Neural progenitor cell (in vitro differentiated cells): ENCODE results near the gene MYB. TPM values are rescaled to one million over a fixed set of nuclear protein-coding genes. Genes with fewer than 3 reads are reported as not detected.

Experiments
- DNase-seq: peaks from one replicate; pipeline ENCODE4 v3.0.0-alpha.2; 2016; ENCODE audit warnings: low spot score
- H2AFZ ChIP-seq: fragments of 200-600 bp; sonication (generic); replicated peaks from 2 replicates; pipeline ENCODE4 v1.6.1; 2016; ENCODE audit warnings: antibody characterized with exemption
- H3F3A ChIP-seq: fragments of 200-600 bp; sonication (generic); 2 replicates; pipeline ENCODE4 v1.6.1; 2016; ENCODE audit warnings: antibody characterized with exemption, low read depth
- H3K27ac ChIP-seq: fragments of 200-600 bp; sonication (generic); 2 replicates; pipeline ENCODE4 v1.5.1; 2016; ENCODE audit warnings: mild to moderate bottlenecking
- H3K27me3 ChIP-seq: fragments of 200-600 bp; sonication (generic); 2 replicates; pipeline ENCODE4 v1.6.1; 2016; ENCODE audit warnings: mild to moderate bottlenecking, moderate library complexity
- H3K36me3 ChIP-seq: fragments of 200-600 bp; sonication (generic); 2 replicates; pipeline ENCODE4 v1.5.1; 2016
- H3K4me1 ChIP-seq: fragments of 200-600 bp; sonication (generic); 2 replicates; pipeline ENCODE4 v1.6.1; 2016; ENCODE audit warnings: mixed run types
- H3K4me2 ChIP-seq: fragments of 200-600 bp; sonication (generic); 2 replicates; pipeline ENCODE4 v1.6.1; 2016
- H3K4me3 ChIP-seq: fragments of 200-600 bp; sonication (generic); 2 replicates; pipeline ENCODE4 v1.5.1; 2016
- H3K79me2 ChIP-seq: fragments of 200-600 bp; sonication (generic); 2 replicates; pipeline ENCODE4 v1.6.1; 2016; ENCODE audit warnings: low read depth
- H3K9ac ChIP-seq: fragments of 200-600 bp; sonication (generic); 2 replicates; pipeline ENCODE4 v1.6.1; 2016
- H3K9me3 ChIP-seq: fragments of 200-600 bp; sonication (generic); 2 replicates; pipeline ENCODE4 v1.5.1; 2016; ENCODE audit warnings: low read depth
- H4K20me1 ChIP-seq: fragments of 200-600 bp; sonication (generic); 2 replicates; pipeline ENCODE4 v1.6.1; 2016; ENCODE audit warnings: low read depth
- H3K27ac Mint-ChIP-seq: 3 replicates; pipeline ENCODE4 v1.8.0; 2021; ENCODE audit warnings: mixed read lengths
- H3K27me3 Mint-ChIP-seq: 2 replicates; pipeline ENCODE4 v1.8.0; 2022; ENCODE audit warnings: low read depth, mild to moderate bottlenecking, inconsistent platforms, moderate library complexity, mixed read lengths; ENCODE audit not compliant: insufficient read depth
- H3K36me3 Mint-ChIP-seq: 3 replicates; pipeline ENCODE4 v1.8.0; 2021; ENCODE audit warnings: mixed read lengths
- H3K4me1 Mint-ChIP-seq: 3 replicates; pipeline ENCODE4 v1.8.0; 2021; ENCODE audit warnings: mixed read lengths
- H3K4me3 Mint-ChIP-seq: 3 replicates; pipeline ENCODE4 v1.8.0; 2021; ENCODE audit warnings: mild to moderate bottlenecking, moderate library complexity, mixed read lengths
- H3K9me3 Mint-ChIP-seq: 3 replicates; pipeline ENCODE4 v1.8.0; 2020; ENCODE audit warnings: mixed read lengths
- CTCF ChIP-seq: fragments of 200-600 bp; sonication (generic); IDR thresholded peaks from 2 replicates; pipeline ENCODE4 v1.5.1; 2017; ENCODE audit warnings: antibody characterized with exemption, mild to moderate bottlenecking
- EZH2 ChIP-seq: fragments of 200-600 bp; sonication (generic); IDR thresholded peaks from 2 replicates; pipeline ENCODE4 v1.6.1; 2017; ENCODE audit warnings: antibody characterized with exemption, mild to moderate bottlenecking, moderate library complexity
- EZH2phosphoT487 ChIP-seq: fragments of 200-600 bp; sonication (generic); IDR thresholded peaks from 2 replicates; pipeline ENCODE4 v1.6.1; 2017; ENCODE audit warnings: antibody characterized with exemption
- total RNA-seq: library from RNA; depleted of rRNA; stranded (reverse); fragments of >200 nt; gene quantifications from 2 replicates; pipeline ENCODE4 v1.2.3, GENCODE V29; 2015; ENCODE audit warnings: low replicate concordance

MYB gene
- total RNA-seq, 1 donor from 2014 or later = 3.0 TPM

GRCh38 chr6:135173989-135174484 lies 7.1 kb upstream of the MYB start:
- TF ChIP-seq CTCF (no peak), EZH2phosphoT487 (no peak), EZH2 (no peak)
- Histone ChIP-seq H3K27ac (no peak overlapping the region), H3K27me3 (peaks cover 3% of the 10 kb centered on the region), H4K20me1 (no peaks in the 10 kb centered on the region), H3K4me2 (no peak overlapping the region), H2AFZ (no peak overlapping the region), H3K36me3 (no peaks in the 10 kb centered on the region), H3K4me1 (no peaks in the 10 kb centered on the region), H3K4me3 (no peak overlapping the region), H3K9me3 (no peaks in the 10 kb centered on the region), H3K79me2 (no peaks in the 10 kb centered on the region), H3K9ac (no peak overlapping the region), H3F3A (no peaks in the 10 kb centered on the region)
- no peak for DNase-seq
- peaks cover 3% of the 10 kb centered on the region for H3K27me3 Mint-ChIP-seq
- H3K36me3 Mint-ChIP-seq = no peaks in the 10 kb centered on the region
- no peaks in the 10 kb centered on the region for H3K4me1 Mint-ChIP-seq
- peaks cover 2% of the 10 kb centered on the region for H3K9me3 Mint-ChIP-seq
- H3K27ac Mint-ChIP-seq = no peak overlapping the region
- no peak overlapping the region for H3K4me3 Mint-ChIP-seq

GRCh38 chr6:135176058-135176457 lies 5.0 kb upstream of the MYB start:
- no peaks in the 10 kb centered on the region for H3K4me1 ChIP-seq
- H3K27ac Mint-ChIP-seq = no peak overlapping the region
- H3K36me3 ChIP-seq = no peaks in the 10 kb centered on the region
- H3K4me3 Mint-ChIP-seq = no peak overlapping the region
- H3F3A ChIP-seq = peaks cover 5% of the 10 kb centered on the region
- DNase-seq = no peak
- no peak overlapping the region for H3K4me2 ChIP-seq
- TF ChIP-seq CTCF (no peak), EZH2phosphoT487 (no peak), EZH2 (no peak)
- peaks cover 14% of the 10 kb centered on the region for H3K27me3 ChIP-seq
- no peak overlapping the region for H2AFZ ChIP-seq
- no peaks in the 10 kb centered on the region for H4K20me1 ChIP-seq
- H3K9ac ChIP-seq = no peak overlapping the region
- H3K79me2 ChIP-seq = no peaks in the 10 kb centered on the region
- H3K4me1 Mint-ChIP-seq = peaks cover 3% of the 10 kb centered on the region
- H3K9me3 ChIP-seq = no peaks in the 10 kb centered on the region
- no peak overlapping the region for H3K27ac ChIP-seq
- H3K27me3 Mint-ChIP-seq = peaks cover 8% of the 10 kb centered on the region
- no peaks in the 10 kb centered on the region for H3K36me3 Mint-ChIP-seq
- no peak overlapping the region for H3K4me3 ChIP-seq
- peaks cover 2% of the 10 kb centered on the region for H3K9me3 Mint-ChIP-seq

GRCh38 chr6:135176464-135176863 lies 4.6 kb upstream of the MYB start:
- Mint-ChIP-seq H3K27me3 (peaks cover 8% of the 10 kb centered on the region), H3K4me1 (peaks cover 3% of the 10 kb centered on the region), H3K36me3 (no peaks in the 10 kb centered on the region), H3K27ac (no peak overlapping the region), H3K9me3 (peaks cover 2% of the 10 kb centered on the region), H3K4me3 (no peak overlapping the region)
- DNase-seq = no peak
- Histone ChIP-seq H3K79me2 (no peaks in the 10 kb centered on the region), H3K4me1 (no peaks in the 10 kb centered on the region), H2AFZ (no peak overlapping the region), H3K27ac (no peak overlapping the region), H3K4me2 (no peak overlapping the region), H3K36me3 (no peaks in the 10 kb centered on the region), H4K20me1 (no peaks in the 10 kb centered on the region), H3K9me3 (no peaks in the 10 kb centered on the region), H3K9ac (no peak overlapping the region), H3K27me3 (peaks cover 15% of the 10 kb centered on the region), H3K4me3 (no peak overlapping the region), H3F3A (peaks cover 5% of the 10 kb centered on the region)
- TF ChIP-seq EZH2phosphoT487 (no peak), CTCF (no peak), EZH2 (no peak)
